ENCODE data around the gene ASPG. TPM values are rescaled to one million over a fixed set of nuclear protein-coding genes. Genes with fewer than 3 reads are reported as not detected.

ASPG gene
- total RNA-seq, 1 donor from 2014 or later = 1.2 TPM

GRCh38 chr14:104094056-104094708, 8.7 kb downstream of the ASPG start:
- Histone ChIP-seq H3K9me3 (ENCODE audit: low read depth) (no peaks in the 10 kb centered on the region), H2AFZ (replicated peaks) (peak overlapping the region; percentile 99), H3K4me2 (no peak overlapping the region), H4K20me1 (ENCODE audit: low read depth) (no peaks in the 10 kb centered on the region), H3K4me3 (no peak overlapping the region), H3K9ac (no peak overlapping the region), H3K79me2 (ENCODE audit: low read depth) (no peaks in the 10 kb centered on the region), H3K4me1 (peaks cover 3% of the 10 kb centered on the region), H3K27me3 (no peaks in the 10 kb centered on the region), H3F3A (ENCODE audit: low read depth) (no peaks in the 10 kb centered on the region), H3K36me3 (no peaks in the 10 kb centered on the region), H3K27ac (no peak overlapping the region)
- no peak for DNase-seq (ENCODE audit: low spot score)
- peaks cover 2% of the 10 kb centered on the region for H3K4me1 Mint-ChIP-seq
- H3K9me3 Mint-ChIP-seq = no peaks in the 10 kb centered on the region
- no peaks in the 10 kb centered on the region for H3K36me3 Mint-ChIP-seq
- TF ChIP-seq CTCF (IDR thresholded peaks at IDR 0.05) (no peak), EZH2 (IDR thresholded peaks at IDR 0.05) (no peak), EZH2phosphoT487 (IDR thresholded peaks at IDR 0.05) (no peak)
- no peak overlapping the region for H3K4me3 Mint-ChIP-seq
- peaks cover 3% of the 10 kb centered on the region for H3K27me3 Mint-ChIP-seq (ENCODE audit: insufficient read depth, low read depth)
- H3K27ac Mint-ChIP-seq = no peak overlapping the region

- no peak overlapping the region for H3K27ac Mint-ChIP-seq
- no peak overlapping the region for H3K9ac ChIP-seq
Measured at GRCh38 chr14:104094709-104095425, 9.4 kb downstream of the ASPG start.

GRCh38 chr14:104095426-104096310, 10.2 kb downstream of the ASPG start:
- no peaks in the 10 kb centered on the region for H3K79me2 ChIP-seq (ENCODE audit: low read depth)
- H3K9ac ChIP-seq = no peak overlapping the region
- Mint-ChIP-seq H3K27ac (peak overlapping the region; percentile 34), H3K4me1 (peaks cover 2% of the 10 kb centered on the region), H3K36me3 (no peaks in the 10 kb centered on the region), H3K27me3 (ENCODE audit: insufficient read depth, low read depth) (peaks cover 3% of the 10 kb centered on the region), H3K9me3 (no peaks in the 10 kb centered on the region), H3K4me3 (no peak overlapping the region)
- H3K27me3 ChIP-seq = no peaks in the 10 kb centered on the region
- no peak overlapping the region for H2AFZ ChIP-seq (replicated peaks)
- no peak for DNase-seq (ENCODE audit: low spot score)
- H3K4me1 ChIP-seq = peaks cover 3% of the 10 kb centered on the region
- H4K20me1 ChIP-seq (ENCODE audit: low read depth) = no peaks in the 10 kb centered on the region
- H3K4me2 ChIP-seq = no peak overlapping the region
- no peaks in the 10 kb centered on the region for H3F3A ChIP-seq (ENCODE audit: low read depth)
- no peak overlapping the region for H3K4me3 ChIP-seq
- TF ChIP-seq EZH2phosphoT487 (IDR thresholded peaks at IDR 0.05) = no peak
- no peak for TF ChIP-seq CTCF (IDR thresholded peaks at IDR 0.05)
- no peak for TF ChIP-seq EZH2 (IDR thresholded peaks at IDR 0.05)
- H3K9me3 ChIP-seq (ENCODE audit: low read depth) = no peaks in the 10 kb centered on the region
- no peaks in the 10 kb centered on the region for H3K36me3 ChIP-seq
- no peak overlapping the region for H3K27ac ChIP-seq

More at GRCh38 chr14:104094709-104095425, 9.4 kb downstream of the ASPG start:
- H3K27me3 Mint-ChIP-seq (ENCODE audit: insufficient read depth, low read depth) = peaks cover 3% of the 10 kb centered on the region
- H3K9me3 ChIP-seq (ENCODE audit: low read depth) = no peaks in the 10 kb centered on the region
- H3K27ac ChIP-seq = no peak overlapping the region
- TF ChIP-seq EZH2 (IDR thresholded peaks at IDR 0.05) = no peak
- TF ChIP-seq CTCF (IDR thresholded peaks at IDR 0.05) = peak; percentile 93
- TF ChIP-seq EZH2phosphoT487 (IDR thresholded peaks at IDR 0.05) = no peak
- no peaks in the 10 kb centered on the region for H3F3A ChIP-seq (ENCODE audit: low read depth)
- no peaks in the 10 kb centered on the region for H4K20me1 ChIP-seq (ENCODE audit: low read depth)
- no peaks in the 10 kb centered on the region for H3K36me3 ChIP-seq
- no peak overlapping the region for H3K4me3 Mint-ChIP-seq
- no peak overlapping the region for H3K4me2 ChIP-seq
- peaks cover 3% of the 10 kb centered on the region for H3K4me1 ChIP-seq
- peak overlapping the region; percentile 99 for H2AFZ ChIP-seq (replicated peaks)
- no peaks in the 10 kb centered on the region for H3K36me3 Mint-ChIP-seq
- peak; percentile 82 for DNase-seq (ENCODE audit: low spot score)
- no peaks in the 10 kb centered on the region for H3K79me2 ChIP-seq (ENCODE audit: low read depth)
- no peaks in the 10 kb centered on the region for H3K9me3 Mint-ChIP-seq
- peaks cover 2% of the 10 kb centered on the region for H3K4me1 Mint-ChIP-seq
- no peak overlapping the region for H3K4me3 ChIP-seq
- H3K27me3 ChIP-seq = no peaks in the 10 kb centered on the region

All from neural progenitor cell (in vitro differentiated cells).